ENCODE data around the gene ZBTB11.
"Not testable (repeated sequence)": the region's sequence is repeated elsewhere in the genome, so short reads cannot be mapped to it uniquely, and the experiment has no call there.

ZBTB11 gene

DNA sequence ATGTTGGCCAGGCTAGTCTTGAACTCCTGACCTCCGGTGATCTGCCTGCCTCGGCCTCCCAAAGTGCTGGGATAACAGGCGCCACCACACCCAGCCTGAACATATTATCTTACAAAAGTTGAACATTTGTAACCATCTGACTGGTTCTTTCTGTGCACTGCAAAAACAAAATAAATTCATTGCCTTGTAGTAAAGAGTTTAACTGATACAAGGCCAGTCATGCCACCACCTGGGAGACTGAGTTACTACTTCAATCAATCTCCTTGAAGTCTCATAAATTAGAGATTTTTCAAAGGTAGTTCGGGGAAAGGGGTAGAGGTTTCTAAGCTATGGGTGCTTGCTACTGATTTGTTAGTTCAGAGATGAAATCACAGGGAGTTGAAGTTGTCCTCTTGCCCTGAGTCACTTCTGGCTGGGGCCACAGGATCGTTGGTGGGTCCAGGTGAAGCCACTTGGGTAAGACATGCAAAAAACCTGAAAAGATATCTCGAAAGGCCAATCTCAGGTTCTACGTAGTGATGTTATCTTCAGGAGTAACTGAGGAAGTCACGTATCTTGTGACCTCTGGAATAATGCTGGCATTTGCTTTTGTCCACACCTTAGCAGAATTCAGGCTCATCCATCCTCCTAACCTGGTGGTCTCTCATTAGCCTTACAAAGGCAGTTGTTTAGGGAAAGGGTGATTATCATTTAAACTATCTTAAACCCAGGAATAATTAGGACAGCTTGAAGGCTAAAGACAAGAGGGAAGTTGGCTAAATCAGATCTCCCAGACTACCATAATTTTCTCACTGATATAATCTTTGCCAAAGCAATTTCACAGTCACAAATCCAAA lies 33.7 kb downstream of the ZBTB11 start:
- no peak for DNase-seq

GRCh38 chr3:101642441-101642840 lies 34.5 kb downstream of the ZBTB11 start:
- DNase-seq, result no peak

- not testable (repeated sequence) for DNase-seq
Observed at GRCh38 chr3:101641397-101642115, 35.4 kb downstream of the ZBTB11 start.

DNA sequence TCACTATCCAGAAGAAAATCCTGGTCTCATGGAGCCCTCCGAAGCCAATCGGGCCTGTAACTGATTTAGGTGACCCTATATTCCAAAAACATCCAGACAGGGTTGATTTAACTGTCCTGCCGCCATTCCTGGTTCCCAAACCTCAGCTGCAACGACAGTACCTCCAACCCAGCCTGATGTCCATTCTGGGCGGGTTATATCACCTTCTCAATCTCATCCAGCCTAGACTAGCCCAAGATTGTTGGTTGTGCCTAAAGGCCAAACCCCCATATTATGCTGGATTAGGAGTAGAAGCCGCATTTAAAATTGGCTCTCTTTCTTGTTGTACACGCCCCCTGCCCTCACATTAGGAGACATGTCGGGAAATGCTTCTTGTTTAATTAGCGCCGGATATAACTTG lies 36.7 kb downstream of the ZBTB11 start:
- no peak for DNase-seq

- DNase-seq, result no peak
Observed at GRCh38 chr3:101639280-101639963, 37.5 kb downstream of the ZBTB11 start.

GRCh38 chr3:101638261-101638745 lies 38.6 kb downstream of the ZBTB11 start:
- no peak for DNase-seq

DNA sequence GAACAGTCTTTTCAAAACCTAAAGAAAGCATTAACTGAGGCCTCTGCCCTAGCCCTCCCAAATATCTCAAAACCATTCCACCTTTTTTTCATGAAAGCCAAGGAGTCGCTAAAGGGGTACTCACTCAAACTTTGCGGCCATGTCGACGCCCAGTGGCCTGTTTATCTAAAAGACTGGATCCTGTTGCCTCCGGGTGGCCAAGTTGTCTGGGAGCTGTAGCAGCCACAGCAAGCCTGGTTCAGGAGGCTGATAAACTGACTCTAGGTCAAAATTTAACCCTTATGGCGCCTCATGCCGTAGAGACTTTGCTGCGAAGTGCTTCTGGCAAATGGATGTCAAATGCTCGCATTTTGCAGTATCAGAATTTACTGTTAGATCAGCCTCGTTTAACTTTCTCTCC lies 39.5 kb downstream of the ZBTB11 start:
- no peak for DNase-seq

- DNase-seq, result no peak
Observed at GRCh38 chr3:101635954-101636798, 40.8 kb downstream of the ZBTB11 start.

- DNase-seq, result no peak
Observed at GRCh38 chr3:101635345-101635744, 41.6 kb downstream of the ZBTB11 start.

DNA sequence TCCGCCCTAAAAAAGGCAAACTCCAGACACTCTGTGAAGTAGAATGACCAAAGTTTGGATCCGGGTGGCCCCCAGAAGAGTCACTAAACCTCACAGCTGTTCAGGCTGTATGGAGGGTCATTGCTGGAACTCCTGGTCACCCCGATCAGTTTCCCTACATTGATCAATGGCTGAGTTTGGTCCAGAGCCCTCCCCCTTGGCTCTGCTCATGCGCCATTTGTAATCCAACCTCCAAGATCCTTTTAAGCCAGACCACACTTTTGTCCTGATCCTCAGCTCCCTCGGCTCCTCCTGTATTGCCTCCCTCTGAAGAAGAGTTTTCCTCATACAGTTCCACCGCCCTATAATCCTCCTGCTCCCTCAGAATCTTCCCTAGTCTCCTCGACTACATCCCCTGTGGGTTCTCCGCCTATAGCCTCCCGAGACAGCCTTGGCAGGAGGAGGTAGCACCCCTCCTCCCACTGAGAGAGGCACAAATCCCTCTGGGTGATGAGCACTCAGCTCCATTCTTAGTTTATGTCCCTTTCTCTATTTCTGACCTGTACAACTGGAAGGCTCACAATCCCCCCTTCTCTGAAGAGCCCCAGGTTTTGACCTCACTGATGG lies 42.2 kb downstream of the ZBTB11 start:
- no peak for DNase-seq

- DNase-seq, result no peak
Observed at GRCh38 chr3:101633186-101633585, 43.7 kb downstream of the ZBTB11 start.

GRCh38 chr3:101632586-101632985 lies 44.3 kb downstream of the ZBTB11 start:
- DNase-seq, result no peak

DNA sequence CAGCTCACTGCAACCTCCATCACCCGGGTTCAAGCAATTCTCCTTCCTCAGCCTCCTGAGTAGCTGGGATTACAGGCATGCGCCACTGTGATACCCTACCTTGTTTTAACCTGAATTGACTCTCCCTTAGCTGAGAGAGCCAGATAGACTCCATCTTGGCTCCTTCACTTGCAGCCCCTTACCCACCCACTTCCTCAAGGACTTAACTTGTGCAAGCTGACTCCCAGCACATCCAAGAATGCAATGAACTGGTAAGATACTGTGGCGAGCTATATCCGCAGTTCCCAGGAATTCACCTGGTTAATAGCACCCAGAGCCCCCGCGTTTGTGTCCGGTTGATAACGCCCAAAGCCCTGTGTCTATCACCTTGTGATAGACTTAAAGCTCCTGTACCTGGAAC lies 45.0 kb downstream of the ZBTB11 start:
- not testable (repeated sequence) for DNase-seq

DNA sequence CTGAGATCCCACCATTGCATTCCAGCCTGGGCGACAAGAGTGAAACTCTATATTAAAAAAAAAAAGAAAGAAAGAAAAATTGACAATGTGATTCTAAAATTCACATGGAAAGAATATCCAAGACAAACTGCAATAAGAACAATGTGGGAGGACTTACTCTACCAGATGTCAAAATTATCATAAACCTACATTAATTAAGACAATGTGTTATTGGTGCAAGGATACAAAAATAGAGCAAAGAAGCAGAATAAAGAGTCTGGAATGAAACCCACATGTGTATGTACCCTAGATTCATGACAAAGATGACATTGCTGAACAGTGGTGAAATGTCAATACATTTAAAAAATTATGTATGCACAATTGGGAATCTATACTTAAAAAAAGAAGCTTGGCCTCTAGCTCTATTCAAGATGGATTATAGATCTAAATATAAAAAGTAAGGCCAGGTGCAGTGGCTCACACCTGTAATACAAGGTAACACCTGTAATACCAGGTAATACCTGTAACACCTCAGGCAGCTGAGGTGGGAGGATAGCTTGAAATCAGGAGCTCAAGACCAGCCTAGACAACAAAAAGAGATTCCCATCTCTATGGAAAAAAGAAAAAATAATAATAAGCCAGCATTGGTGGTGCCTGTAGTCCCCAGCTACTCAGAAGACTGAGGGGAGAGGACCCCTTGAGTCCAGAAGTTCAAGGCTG lies 45.7 kb downstream of the ZBTB11 start:
- DNase-seq, result no peak

- no peak for DNase-seq
Observed at GRCh38 chr3:101629219-101629618, 47.7 kb downstream of the ZBTB11 start.

DNA sequence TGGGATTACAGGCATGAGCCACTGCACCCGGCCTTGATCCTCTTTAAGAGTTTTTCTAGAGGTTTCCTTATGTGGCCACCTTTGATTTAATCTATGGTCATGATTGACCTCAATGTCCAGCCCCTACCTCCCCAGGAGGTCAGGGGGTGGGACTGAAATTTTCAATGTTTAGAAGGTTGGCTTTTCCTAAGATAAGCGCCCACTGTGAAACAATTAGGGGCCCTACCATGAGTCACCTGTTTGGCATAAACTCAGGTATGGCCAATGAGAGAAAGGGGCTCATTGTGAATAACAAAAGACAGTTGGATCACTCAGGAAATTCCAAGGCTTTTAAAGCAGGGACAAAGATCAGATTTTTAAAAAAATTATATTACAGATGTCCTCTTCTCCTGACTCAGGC lies 51.1 kb downstream of the ZBTB11 start:
- no peak for DNase-seq

DNA sequence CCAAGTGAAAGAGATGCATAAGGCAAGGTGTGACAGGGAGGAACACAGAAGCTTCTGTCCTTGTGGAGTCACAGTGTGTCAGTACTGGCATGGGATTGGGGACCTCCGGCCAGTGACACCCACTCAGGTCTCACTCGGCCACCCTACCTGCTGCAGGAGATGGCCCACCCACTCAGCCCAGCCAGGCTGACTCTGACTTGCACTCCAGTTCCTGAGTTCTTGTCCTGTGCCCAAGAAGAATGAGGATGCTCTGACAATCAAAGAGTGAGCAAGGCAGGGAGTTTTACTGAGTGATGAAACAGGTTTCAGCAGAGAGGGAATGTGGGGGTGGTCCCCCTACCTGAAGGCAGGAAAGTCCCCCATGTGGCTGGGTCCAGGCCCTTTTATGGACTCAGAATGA lies 52.1 kb downstream of the ZBTB11 start:
- DNase-seq, result no peak

GRCh38 chr3:101623656-101624055 lies 53.3 kb downstream of the ZBTB11 start:
- no peak for DNase-seq

DNA sequence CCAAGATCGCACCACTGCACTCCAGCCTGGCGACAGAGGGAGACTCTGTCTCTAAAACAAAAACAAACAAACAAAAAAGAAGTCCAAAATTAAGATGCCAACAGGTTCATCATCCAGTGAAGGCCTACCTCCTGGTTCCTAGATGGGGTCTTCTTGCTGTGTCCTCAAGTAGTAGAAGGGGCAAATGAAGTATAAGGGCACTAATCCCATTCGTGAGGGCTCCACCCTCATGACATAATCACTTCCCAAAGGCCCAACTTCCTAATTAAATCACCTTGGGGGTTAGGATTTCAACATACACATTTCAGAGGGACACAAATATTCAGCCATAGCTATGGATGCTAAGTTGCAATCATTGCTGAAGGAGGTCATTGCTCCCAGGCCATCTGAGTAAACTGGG lies 57.2 kb downstream of the ZBTB11 start:
- no peak for DNase-seq

DNA sequence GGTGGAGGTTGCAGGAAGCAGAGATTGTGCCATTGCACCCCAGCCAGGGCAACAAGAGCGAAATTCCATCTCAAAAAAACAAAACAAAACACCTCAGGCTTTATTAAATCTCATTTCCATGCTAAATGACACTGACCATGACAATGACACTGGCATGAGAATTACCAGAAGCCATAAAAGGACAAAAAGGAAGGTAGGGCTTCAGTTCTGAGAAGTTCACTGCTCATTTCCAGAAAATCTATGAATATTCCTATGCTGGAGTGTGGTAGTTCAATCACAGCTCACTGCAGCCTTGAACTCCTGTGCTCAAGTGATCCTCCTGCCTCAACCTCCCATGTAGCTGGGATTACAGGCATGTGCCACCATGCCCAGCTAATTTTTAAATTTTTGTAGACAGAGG lies 58.2 kb downstream of the ZBTB11 start:
- DNase-seq, result no peak

DNA sequence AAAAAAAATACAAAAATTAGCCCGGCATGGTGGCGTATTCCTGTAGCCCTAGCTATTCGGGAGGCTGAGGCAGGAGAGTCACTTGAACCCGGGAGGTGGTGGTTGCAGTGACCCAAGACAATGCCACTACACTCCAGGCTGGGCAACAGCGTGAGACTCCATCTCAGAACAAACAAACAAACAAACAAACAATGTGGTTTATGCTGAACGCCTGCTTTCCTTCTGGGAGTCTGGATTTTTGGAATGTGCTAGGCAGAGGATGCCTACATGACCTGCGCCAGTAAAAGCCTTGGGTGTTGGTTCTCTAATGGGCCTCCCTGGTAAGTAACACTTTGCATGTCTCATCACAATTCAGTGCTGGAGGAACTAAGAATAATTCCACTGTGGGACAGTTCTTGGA lies 59.5 kb downstream of the ZBTB11 start:
- DNase-seq, result no peak

DNA sequence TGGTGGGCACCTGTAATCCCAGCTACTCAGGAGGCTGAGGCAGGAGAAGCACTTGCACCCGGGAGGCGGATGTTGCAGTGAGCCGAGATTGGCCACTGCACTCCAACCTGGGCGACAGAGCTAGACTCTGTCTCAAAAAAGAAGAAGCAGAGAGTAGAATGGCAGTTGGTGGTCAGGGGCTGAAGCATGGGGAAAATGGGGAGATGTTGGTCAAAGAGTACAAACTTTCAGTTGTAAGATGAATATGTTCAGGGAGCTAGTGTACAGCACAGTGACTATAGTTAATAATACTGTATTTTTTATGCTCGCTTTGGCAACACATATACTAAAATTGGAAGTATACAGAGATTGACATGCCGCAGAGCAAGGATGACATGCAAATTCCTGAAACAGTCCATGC lies 61.4 kb downstream of the ZBTB11 start:
- DNase-seq, result no peak

Measured in NCI-H345 (cell line).